NCI-H1048 (cell line): ENCODE data around the gene PCSK5.
"Not testable (repeated sequence)": the region's sequence is repeated elsewhere in the genome, so short reads cannot be mapped to it uniquely, and the experiment has no call there.

Experiments
- DNase-seq: peaks from one replicate; lab custom pipeline; 2025; lab: John Stamatoyannopoulos, UW

PCSK5 gene

DNA sequence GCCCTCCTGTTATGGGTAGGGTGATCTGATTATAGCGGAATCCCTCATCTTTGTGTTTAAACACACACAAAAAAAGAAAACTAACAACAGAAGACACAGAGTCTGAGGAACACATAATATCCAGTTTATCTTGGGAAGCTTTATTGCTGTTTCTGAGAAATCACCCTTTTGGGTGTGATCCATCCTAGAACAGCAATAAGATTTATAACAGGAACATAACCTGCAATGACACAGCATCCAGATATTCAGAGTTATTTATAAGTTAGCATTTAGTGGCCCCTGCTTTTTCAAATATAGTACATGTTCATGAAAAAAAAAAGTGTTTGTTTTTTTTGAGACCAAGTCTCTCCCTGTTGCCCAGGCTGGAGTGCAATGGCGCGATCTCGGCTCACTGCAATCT lies 423.8 kb downstream of the PCSK5 start:
- DNase-seq: no peak

DNA sequence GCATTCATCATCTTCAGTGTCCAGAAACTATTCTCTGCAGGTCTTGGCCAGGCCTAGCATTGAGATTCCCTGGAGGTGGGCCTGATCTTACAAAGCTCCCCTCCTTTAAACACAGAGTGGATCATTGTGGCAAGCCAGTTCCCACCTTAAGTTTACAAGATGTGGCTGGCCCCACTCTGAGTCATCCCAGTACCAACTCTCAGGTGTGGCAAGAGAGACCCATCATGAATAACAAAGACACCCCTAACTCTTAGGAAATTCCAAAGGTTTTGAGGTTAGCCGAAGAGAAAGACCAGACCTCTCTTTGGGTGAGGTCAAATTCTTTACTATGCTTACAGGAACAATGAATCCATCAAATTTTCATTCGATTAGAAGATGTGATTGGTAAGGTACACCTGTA lies 425.6 kb downstream of the PCSK5 start:
- DNase-seq: no peak

DNA sequence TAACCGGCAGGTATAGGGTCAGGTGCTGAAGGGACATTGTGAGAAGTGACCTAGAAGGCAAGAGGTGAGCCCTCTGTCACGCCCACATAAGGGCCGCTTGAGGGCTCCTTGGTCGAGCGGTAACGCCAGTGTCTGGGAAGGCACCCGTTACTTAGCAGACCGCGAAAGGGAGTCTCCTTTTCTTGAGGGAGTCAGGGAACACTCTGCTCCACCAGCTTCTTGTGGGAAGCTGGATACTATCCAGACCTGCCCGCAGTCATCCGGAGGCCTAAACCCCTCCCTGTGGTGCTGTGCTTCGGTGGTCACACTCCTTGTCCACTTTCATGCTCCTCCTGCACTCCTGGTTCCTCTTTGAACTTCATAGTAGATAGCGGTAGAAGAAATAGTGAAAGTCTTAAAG lies 429.0 kb downstream of the PCSK5 start:
- not testable (repeated sequence) for DNase-seq

DNA sequence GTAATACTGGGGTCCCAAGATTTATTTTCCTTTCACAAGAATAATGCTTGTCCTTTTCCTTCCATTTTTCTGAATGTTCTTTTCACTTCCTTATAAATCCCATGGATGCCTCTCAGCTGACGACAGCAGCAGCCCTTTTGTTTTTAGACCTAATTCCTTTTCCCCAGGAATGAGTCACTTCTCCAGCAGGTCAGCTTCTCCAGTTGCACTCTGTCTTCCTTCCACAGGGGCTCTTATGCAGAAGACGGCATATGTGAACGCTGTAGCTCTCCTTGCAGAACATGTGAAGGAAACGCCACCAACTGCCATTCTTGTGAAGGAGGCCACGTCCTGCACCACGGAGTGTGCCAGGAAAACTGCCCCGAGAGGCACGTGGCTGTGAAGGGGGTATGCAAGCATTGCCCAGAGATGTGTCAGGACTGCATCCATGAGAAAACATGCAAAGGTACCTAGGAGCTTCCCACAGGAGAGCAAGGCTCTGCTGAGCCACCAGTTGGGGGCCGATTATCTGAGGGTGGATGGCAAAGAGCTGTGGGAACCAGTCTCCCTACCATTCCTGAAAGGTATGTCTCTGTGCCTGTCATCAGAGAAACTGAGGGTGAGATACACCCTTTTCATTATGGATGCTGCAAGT lies 430.8 kb downstream of the PCSK5 start:
- DNase-seq: no peak

DNA sequence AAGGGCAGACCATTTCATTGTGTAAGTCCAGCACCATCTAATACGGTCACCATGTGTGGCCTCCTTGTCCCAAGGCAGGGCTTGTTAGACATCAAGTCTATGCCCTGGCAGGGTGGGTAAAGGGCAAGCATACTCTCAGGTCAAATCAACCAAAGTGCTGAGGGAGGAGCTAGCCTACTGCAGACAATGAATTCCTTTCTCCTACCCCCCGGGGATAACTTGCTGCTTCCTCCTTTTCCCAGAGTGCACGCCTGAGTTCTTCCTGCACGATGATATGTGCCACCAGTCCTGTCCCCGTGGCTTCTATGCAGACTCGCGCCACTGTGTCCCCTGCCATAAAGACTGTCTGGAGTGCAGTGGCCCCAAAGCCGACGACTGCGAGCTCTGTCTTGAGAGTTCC lies 432.3 kb downstream of the PCSK5 start:
- DNase-seq: no peak

DNA sequence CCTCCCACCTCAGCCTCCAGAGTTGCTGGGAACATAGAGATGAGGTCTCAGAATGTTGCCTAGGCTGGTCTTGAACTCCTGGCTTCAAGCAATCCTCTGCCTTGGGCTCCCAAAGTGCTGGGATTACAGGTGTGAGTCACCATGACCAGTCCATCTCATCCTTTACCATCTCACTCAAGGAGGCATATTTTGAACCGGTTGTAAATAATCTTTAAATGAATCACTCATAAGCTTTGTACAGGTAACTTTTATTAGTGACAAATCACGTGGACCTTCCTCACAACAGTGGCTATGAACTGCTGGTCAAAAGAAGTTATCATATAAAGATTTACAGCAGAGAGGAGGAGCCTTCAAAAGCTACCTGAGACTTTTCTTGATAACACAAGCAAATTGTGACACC lies 433.0 kb downstream of the PCSK5 start:
- DNase-seq: no peak

DNA sequence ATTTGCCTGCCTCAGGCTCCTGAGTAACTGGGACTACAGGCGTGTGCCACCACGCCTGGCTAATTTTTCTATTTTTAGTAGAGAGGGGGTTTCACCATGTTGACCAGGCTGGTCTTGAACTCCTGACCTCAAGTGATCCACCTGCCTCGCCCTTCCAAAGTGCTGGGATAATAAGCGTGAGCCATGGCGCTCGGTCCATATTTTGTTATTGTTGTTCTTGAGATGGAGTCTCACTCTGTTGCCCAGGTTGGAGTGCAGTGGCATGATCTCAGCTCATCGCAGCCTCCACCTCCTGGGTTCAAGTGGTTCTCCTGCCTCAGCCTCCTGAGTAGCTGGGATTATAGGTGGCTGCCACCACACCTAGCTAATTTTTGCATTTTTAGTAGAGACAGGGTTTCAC lies 433.6 kb downstream of the PCSK5 start:
- DNase-seq: not testable (repeated sequence)

DNA sequence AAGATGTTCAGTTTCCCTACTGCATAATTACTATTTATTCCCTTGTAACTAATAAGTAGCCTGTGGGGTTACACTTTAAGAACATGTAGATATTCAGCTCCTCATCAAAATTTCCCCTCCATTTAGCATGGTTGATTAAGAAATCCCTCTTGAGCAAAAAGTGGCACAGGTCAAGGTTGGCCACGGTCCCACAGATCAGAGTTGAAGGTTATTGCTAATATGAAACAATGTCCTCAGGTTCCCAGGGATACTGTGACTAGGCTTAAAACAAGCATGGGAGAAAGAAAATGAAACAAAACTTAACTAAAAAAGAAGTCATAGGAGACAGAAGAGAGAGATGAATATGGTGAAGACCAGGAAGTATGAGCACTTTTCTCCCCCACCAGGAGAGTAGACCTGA lies 439.6 kb downstream of the PCSK5 start:
- no peak for DNase-seq

DNA sequence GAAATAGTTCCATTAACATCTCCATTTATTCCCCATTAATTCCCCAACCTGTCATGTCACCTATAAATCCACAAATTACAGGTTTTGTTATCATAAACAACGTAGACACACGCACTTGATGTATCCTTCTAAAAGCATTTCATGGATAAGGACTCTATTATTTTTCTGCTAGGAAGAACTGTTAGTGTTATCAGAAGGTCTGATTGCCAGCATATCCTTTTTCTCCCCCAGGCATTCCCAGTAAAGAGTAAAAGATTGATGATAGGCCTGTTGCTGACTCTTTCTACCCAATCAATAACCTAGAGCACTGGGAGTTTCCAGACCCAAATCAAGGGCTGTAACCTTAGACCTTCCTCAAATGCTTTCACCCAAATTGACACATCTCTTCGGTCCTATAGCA lies 442.9 kb downstream of the PCSK5 start:
- no peak for DNase-seq

DNA sequence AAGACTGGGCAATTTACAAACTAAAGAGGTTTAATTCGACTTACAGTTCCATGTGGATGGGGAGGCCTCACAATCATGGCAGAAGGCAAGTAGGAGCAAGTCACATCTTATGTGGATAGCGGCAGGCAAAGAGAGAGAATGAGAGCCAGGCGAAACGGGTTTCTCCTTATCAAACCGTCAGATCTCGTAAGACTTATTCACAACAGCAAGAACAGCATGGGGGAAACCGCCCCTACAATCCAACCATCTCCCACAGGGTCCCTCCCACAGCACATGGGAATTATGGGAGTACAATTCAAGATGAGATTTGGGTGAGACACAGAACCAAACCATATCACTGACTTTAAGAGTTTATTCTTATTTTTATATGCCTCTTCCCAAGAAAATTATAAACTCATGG lies 443.5 kb downstream of the PCSK5 start:
- no peak for DNase-seq

DNA sequence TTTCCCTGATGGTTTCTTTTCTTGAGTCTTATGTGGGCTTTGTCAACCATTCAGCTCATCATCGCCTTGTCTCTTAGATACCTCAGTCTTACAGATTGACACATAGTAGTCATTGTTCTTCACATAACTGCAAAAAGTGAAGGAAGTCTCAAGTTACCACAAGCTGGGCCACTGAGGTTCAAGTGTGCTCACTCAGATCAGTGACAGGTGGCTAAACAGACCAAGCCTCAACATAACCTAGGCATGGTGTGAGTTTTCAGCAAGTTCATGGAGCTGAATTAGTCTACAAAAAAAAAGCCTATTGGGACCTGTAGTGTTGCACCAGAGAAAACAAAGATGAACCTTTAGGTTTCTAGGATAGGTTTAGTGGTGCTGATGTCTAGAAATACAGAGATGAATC lies 445.6 kb downstream of the PCSK5 start:
- DNase-seq: no peak

DNA sequence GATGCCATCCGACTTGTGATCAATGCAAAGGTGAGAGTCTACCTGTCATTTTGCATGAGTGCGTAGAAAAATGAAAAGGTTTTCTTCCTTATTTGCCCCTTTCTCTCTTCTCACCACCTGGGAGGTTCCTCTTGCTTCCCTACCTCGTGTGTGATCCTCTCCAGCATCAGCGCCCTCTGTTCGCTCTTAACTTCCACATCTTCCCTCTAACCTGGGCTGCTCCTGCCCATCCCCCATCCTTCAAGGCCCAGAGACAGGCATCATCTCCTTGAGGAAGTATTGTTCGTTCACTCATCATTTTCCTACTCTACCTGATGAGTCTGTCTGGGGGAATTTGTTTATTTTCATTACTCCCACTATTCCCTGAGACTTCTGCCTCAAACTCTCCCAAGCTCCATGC lies 447.9 kb downstream of the PCSK5 start:
- DNase-seq: no peak

DNA sequence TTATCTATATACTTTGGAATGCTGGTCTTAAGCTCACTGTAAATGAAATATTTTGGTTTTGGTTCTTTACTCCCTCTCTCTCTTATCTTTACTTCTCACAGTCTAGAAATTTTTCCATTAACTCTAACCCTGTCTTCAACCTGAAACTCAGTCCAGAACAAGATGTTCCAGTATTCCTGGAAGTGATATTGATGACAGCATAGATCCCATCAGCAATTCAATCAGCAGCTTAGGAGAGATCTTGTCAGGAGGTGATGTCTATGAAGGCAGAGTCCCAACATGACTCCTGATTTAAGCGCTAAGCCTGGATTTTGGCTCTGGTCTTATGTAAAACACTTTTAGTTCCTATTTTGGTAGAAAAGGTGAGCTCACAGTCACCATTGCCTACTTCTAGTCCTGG lies 451.1 kb downstream of the PCSK5 start:
- no peak for DNase-seq

DNA sequence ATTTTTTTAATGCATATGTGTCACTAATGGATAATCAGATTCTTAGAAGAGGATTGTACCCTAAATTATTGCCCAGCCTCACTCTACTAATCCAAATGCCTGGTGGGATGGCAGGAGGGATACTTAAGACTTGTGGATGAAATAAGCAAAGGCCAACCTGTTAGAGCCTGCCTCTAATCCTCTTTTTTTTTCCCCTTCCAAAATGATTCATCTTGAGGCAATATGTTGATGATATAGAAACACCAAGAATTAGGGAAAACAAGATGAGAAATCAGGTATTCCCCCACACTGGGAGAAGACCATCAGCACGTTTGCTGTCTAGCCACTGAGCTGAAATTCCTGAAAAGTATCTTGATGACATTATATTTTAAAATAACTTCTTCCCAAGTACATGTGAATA lies 451.7 kb downstream of the PCSK5 start:
- DNase-seq: no peak

DNA sequence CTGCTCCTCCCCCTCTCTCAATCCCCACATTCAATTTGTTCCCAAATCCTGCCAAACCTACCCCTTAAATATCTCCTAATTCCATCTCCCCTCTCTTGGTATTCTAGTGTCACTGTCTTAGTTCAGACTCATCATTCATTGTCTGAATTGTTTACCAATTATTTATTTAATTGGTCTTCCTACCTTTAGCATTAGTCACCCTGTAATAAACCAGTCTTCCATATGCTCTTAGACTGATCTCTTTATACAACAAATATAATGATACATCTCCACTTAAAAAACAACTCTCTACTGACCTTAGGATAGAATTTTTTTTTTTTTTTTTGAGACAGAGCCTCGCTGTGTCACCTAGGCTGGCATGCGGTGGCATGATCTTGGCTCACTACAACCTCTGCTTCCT lies 452.4 kb downstream of the PCSK5 start:
- no peak for DNase-seq

DNA sequence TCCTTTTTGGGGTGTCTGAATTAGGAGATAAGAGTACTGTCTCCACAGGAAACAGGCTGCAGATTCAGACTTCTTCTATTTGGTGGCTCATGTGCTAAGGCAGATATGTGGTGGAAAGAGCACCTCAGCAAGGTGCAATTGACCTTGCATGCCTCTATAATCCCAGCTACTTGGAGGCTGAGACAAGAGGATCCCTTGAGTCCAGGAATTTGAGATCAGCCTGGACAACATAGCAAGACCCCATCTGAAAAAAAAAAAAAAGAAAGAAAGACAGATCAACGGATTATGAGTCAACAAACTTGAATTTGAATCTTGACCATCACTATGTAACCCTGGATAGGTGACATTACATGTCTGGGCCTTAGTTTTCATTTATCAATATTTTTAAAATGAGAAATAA lies 459.4 kb downstream of the PCSK5 start:
- DNase-seq: no peak

DNA sequence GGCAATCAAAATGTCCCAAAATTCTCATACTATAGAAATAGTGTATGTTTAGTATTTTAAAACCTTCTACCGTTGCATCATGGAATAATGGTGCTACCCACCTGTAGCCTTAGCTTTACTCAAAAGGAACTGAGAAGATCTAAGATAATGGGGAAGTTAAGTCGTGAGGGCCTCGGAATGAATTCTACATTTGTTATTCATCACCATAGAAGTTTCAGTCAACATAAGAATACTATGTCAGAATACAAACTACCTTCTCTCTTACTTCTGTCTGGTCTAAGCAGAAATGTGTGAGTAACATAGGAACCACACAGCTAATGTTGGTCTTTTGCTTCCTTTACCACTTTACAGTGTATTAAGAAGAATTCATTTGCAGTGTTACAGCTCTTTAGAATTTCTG lies 460.5 kb downstream of the PCSK5 start:
- no peak for DNase-seq

DNA sequence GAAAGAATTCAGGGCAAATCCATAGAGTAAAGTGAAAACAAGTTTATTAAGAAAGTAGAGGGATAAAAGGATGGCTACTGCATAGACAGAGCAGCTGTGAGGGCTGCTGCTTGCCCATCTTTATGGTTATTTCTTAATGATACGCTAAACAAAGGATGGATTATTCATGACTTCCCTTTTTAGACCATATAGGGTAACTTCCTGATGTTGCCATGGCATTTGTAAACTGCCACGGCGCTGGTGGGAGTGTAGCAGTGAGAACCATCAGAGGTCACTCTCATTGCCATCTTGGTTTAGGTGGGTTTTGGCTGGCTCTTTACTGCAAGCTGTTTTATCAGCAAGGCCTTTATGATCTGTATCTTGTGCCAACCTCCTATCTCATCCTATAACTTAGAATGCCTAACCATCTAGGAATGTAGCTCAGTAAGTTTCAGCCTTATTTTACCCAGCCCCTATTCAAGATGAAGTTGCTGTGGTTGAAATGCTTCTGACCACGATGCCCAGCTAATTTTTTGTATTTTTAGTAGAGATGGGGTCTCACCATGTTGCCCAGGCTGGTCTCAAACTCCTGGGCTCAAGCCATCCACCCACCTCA lies 461.6 kb downstream of the PCSK5 start:
- no peak for DNase-seq

DNA sequence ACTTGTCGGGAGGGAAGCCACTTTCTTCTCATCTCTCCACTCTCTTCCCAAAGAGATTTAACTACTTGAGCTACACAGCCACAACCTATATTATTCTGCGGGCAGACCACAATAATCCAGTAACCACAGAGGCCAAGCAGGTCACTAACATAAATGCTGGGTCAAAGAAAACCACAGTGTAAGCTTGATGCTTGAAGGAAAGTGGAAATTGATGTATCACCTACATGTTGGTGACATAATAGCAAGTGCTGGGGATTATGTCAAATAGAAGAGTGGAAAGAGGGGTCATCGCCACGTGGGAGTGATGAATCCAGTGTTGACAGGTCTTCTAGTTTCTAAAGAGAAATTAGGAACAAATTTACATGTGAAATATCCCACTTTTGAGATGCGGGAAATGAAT lies 462.8 kb downstream of the PCSK5 start:
- DNase-seq: no peak

DNA sequence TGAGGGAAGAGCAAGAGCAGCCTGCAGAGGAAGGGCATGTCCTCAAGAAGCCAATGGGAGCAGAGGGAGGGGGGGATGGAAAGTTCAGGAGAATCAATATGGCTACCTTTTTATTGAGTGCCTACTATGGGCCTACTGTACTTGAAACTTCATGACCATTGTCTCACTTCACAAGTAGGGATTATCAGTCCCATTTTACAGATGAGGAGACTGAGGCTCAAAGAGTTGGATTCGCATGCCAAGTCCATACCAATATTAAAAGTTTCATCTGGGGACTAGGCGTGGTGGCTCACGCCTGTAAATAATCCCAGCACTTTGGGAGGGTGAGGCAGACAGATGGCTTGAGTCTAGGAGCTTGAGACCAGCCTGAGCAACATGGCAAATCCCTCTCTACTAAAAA lies 463.7 kb downstream of the PCSK5 start:
- DNase-seq: no peak

DNA sequence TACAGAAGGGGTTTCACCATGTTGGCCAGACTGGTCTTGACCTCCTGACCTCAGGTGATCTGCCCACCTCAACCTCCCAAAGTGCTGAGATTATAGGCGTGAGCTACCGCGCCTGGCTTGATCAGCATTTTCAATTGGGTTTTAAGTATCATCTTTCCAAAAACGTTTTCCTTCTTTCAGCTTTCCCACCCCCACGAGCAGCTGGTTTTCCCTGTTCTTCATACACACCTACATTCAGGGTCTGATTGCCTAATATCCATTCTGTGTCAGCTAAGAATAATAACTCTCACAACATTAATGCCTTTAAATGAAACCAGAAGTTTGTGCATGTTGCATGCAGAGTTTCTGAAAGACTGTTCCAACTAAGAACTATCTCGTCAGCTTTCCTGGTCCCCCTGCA lies 465.4 kb downstream of the PCSK5 start:
- no peak for DNase-seq

DNA sequence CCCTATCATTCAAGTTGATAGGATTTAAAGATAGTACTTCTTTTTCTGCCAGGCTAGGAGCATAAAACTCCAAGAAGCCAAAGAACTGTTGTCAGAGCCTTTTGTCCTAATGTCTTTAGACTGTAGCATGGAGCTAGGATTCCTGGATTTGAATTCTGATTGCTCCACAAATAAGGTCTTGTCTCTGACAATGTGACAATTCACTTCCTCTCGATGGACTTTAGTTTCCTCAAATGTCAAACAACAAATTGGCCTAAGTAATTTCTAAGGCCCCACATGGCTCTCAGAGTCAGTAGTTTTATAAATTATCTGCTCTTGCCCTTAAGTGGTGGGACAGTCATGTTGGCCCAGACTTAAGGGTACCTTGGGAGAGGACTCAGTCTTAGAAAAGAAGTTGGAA lies 467.1 kb downstream of the PCSK5 start:
- DNase-seq: no peak

DNA sequence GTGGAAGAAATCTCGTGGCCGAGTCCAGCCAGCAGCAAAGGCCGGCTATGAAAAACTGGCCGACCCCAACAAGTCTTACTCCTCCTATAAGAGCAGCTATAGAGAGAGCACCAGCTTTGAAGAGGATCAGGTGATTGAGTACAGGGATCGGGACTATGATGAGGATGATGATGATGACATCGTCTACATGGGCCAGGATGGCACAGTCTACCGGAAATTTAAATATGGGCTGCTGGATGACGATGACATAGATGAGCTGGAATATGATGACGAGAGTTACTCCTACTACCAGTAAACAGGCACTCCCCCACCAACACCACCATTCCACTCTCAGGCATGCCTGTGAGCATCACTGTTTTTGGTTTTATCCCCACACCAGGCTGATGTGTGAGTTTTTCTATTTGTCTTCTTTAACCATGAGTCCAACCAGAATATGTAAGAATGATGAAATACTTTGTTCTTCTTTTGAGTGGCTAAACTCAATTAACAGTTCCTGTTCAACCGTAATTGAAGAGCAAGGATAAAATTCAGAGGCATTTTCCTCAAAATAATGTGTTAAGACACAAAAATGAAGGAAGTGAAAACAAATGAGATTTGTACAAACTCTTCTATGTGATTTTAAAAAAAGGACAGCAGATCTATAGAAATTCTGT lies 468.3 kb downstream of the PCSK5 start:
- DNase-seq: no peak

DNA sequence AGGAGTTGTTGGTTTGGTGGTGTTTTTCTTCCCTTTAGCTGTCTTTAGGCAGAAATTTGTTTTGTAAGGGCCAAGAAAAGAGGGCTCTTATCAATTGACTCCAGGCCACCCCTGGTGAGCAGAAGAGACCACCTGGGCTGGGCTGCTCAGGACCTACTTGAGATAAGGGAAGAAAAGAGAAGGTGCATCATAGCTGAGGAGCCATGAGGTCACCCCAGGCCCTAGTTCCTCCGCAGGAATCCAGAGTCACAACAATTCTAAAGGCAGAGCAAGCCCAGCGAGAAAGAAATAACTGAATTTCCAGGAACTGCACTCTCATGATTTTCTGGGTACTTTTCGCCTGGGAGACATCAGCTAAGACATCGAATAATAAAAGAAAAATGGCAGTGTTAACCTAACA lies 468.9 kb downstream of the PCSK5 start:
- DNase-seq: no peak
